GM19023 (cell line): Measurements from ENCODE around the gene GRIK3.
"Not testable (repeated sequence)": the region's sequence is repeated elsewhere in the genome, so short reads cannot be mapped to it uniquely, and the experiment has no call there.

ENCODE experiments used
- ATAC-seq: cut with Tn5 transposase; IDR thresholded peaks from one replicate; pipeline ENCODE4 v1.9.1; 2021; ENCODE audit warnings: mild to moderate bottlenecking, moderate library complexity; ENCODE audit not compliant: unreplicated experiment

Gene GRIK3

DNA sequence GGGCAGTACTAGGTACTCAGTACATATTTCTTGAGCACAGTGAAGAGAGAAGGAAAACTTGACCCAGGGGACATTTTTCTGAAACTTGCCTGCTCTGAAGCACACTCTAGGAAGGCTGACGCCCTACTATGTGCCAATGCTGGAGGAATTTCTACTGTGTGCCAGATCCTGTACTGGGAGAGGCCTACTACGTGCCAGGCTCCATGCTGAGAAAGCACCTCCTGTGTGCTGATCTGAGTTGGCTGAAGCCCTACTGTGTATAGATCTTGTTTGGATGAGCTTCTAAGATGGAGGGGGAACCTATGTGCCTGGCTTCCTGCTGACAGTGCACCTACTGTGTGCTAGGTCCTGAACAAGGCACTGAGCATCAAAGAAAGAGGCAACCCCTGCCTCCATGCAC lies 86.2 kb downstream of the GRIK3 start:
- no peak for ATAC-seq

DNA sequence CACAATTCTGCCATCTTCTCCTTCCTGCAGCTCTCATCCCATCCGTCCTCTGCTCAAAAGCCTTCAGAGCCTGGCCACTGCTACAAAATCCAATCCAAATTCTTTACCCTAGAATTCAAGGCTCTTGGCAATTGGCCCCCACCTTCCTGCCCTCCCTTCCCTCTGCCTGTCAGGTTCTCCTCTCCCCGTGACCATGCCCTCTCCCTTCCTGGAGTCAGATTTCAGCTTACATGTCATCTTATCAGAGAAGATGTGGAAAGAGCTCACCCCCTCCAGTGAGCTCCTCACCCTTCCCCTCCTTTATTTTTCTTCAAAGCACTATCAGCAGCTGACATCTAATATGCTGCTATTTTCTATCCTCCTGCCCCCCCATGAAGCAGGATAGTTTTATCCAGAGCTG lies 86.9 kb downstream of the GRIK3 start:
- ATAC-seq = no peak

GRCh38 chr1:36944883-36945282 lies 89.4 kb downstream of the GRIK3 start:
- ATAC-seq = no peak

DNA sequence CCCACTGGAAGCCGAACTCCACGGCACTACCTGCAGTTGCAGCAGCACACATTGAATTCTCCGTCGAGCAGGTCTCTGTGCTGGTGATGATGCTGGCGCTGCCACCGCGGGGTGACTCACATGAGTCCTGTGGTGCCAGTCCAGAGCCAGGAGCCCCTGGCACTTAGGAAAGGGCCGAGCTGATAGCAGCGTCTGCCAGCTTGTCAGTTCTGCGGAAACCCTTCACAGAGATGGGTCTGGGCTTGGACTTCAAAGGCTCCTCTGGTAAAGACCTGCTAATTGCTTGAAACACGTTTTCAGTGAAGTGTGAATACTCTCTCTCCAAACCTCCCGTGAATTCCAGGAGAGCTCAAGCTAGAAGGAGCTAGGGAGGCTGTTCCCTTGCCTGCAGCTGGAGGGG lies 92.2 kb downstream of the GRIK3 start:
- ATAC-seq = no peak

DNA sequence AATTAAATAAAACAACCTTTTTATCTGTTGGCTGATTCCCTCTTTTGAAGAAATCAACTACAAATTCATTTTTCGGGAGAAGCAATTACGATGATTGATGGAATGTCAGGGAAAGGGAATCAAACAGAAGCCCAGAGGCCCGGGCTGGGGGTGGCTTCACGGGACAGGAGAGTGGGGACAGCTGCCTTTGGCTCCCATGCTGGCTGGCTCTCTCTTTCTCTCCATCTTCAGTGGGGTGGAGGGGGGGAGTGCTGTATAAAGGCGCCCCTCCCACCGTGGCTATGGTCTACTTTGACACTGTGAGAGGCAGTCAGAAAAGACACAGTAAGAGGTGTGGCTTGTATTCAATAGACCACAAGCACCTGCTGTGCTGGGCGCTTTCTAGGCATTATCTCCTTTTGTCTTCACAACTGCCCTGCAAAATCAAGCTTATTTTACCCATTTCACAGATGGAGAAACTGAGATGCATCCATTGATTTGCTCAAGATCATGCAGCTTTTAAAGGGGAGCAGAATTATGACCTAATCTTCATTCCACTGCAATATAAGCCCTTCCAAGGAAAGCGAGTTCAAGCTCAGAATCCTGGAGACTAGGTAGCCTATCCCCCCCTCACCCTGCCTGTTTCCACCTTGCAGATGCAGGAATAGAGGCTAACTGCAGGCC lies 92.9 kb downstream of the GRIK3 start:
- ATAC-seq = no peak

- ATAC-seq = no peak
Observed at GRCh38 chr1:36938819-36939218, 95.5 kb downstream of the GRIK3 start.

DNA sequence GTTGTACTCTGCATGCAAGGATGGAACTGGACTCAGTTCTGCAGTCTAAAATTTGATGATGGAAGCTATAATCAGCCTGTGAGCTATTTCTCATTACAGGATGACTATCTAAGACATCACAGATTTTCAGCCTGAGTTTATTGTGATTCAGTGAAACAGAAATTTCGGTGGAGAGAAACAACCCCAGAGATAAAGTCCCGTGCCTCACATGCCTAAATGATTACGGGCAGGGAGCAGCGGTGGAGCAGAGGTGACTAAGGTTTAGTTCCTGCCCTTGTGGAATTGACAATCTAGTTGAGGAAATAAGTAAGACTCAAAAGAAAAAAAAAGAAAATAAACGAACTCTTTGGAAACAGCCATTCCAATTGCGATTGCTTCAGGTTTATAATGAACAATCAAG lies 96.9 kb downstream of the GRIK3 start:
- ATAC-seq = no peak

GRCh38 chr1:36934061-36934460 lies 100.3 kb downstream of the GRIK3 start:
- no peak for ATAC-seq

GRCh38 chr1:36927826-36928225 lies 106.5 kb downstream of the GRIK3 start:
- ATAC-seq = no peak

DNA sequence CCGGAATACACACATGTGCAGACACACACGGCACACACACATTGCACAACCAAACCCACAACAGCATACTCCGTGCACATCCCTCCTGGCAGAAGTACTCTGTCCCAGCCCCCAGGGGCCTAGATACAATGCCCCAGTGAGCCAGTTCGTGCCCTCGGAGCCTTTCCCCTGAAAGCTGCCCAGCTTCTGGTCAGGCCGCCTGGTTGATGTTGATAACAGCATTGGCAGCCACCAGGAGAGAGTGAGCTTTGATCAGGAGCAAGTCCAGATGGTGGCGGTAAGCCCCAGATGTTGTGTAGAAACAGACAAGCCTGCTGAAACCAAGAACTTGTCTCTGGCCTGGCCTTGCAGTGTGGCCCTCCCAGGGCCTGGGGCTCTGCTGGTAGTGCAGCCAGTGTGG lies 109.1 kb downstream of the GRIK3 start:
- no peak for ATAC-seq

GRCh38 chr1:36924282-36924811 lies 110.0 kb downstream of the GRIK3 start:
- ATAC-seq = no peak

GRCh38 chr1:36922593-36923426 lies 111.5 kb downstream of the GRIK3 start:
- no peak for ATAC-seq

- no peak for ATAC-seq
Observed at GRCh38 chr1:36922071-36922470, 112.2 kb downstream of the GRIK3 start.

GRCh38 chr1:36920801-36921405 lies 113.4 kb downstream of the GRIK3 start:
- no peak for ATAC-seq

DNA sequence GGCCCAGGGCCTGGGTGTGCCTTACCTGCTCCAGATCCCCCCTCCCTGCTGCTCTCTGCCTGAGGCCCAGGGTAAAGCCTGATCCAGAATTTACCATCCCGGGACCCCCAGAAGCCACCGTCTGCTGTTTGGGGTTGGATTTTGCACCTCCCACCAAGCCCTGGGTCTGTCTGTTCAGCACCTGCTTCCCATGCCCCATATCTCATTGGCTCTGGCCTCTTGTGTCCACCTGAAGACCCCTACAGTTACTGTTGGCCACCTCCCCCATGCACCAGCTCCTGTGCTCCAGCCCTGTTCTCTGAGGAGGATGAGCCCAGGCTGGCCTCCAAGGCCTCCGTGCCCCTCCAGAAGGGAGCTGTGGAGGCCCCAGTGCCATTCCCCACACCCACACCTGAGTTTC lies 113.9 kb downstream of the GRIK3 start:
- ATAC-seq = no peak

GRCh38 chr1:36919491-36920145 lies 114.7 kb downstream of the GRIK3 start:
- no peak for ATAC-seq

- no peak for ATAC-seq
Observed at GRCh38 chr1:36918604-36919003, 115.7 kb downstream of the GRIK3 start.

- not testable (repeated sequence) for ATAC-seq
Observed at GRCh38 chr1:36916542-36916941, 117.8 kb downstream of the GRIK3 start.

- no peak for ATAC-seq
Observed at GRCh38 chr1:36913484-36914060, 120.7 kb downstream of the GRIK3 start.

DNA sequence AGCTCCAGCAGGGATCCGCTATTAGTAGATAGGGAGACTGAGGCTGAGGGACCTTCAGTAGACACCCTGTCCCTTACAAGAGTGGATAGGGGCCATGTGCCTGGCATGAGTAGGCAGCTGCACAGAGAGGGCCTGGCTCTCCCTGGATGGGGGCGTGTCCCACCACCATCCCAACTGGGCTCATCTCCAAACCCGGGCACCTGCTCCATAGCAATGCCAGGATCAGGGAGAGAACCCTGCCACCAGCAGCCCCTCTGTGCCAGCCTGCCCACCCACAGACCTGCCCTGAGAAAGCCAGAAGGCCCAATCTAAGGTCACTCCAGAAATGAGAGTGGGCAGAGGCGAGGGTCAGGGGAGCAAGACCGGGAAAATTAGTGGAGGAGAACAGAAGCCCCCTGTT lies 121.3 kb downstream of the GRIK3 start:
- no peak for ATAC-seq

GRCh38 chr1:36912365-36912865 lies 121.9 kb downstream of the GRIK3 start:
- no peak for ATAC-seq
